GM10847 (cell line): Measurements from ENCODE around the gene CTSW.

Experiments
- POLR2A ChIP-seq: IDR thresholded peaks from 2 replicates; pipeline ENCODE4 v1.6.1; 2011; ENCODE audit not compliant: insufficient read length; ENCODE audit errors: extremely low read depth

The CTSW gene

DNA sequence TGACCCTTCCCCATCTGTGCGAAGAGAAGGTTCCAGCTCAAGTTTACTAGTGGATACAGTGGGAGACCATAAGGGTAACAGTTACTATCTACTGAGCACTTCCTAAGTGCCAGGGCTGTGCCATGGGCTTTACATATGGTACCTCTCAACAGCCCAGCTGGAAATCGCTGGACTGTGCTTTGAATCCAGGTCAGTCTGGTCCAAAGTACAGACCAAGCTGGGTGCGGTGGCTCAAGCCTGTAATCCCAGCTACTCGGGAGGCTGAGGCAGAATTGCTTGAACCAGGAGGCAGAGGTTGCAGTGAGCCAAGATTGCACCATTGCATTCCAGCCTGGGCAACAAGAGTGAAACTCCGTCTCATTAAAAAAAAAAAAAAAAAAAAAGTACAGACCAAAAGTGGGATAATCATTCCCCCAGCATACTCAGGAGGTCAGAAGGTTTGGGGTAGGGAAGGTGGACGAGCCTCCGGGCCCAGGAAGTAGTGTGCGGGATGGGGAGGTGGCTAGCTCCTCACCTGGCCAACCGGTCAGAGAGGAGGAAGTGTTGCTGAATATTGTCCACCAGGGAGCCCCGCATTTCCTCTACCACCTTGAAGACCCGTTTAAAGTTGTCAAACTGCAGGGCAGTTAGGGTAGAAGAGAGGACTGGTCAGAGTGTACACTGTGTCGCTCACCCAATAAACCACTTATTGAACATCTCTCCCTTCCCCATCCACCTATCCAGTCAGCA, 6.3 kb downstream of the CTSW start:
- no peak for TF ChIP-seq POLR2A

- TF ChIP-seq POLR2A = no peak
These were observed 7.4 kb downstream of the CTSW start for GRCh38 chr11:65886826-65887722.

- TF ChIP-seq POLR2A = no peak
These were observed 8.1 kb downstream of the CTSW start for GRCh38 chr11:65887723-65888162.

DNA sequence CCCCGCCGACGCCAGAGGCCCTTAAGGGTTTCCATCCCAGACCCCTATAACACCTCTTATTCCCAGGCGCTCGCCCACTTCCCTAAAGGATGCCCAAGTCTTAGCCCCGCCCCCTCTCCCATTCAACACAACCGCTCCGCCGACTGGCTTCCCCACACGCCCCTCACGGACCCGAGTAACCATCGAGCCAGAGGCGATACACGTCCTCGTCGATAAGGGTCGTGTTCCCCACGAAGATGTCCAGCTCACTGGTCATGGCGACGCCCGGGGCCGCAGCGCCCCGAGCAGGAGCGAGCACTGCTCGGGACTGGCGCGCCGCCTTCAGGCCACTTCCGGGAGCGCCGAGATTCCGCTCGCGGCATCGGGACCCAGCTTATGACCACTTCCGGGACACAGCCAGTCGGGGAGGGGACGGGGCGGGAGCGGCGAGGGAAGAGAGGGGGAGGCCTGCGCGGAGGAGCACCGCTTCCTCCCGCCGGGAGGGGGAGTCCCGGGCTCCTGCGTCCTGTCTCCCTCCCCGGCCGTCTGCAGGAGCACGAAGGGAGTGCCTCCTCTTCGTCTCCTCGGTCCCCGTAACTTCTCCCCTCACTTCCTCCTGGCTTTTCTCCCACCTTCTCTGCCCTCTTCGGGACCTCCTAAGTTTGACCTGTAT, 8.7 kb downstream of the CTSW start, which contains the start of gene FIBP:
Gene FIBP, minus strand, starts transcription at position 309 of the 652 bp plus-strand sequence. Its CDS starts 53 bp downstream, at position 256.
- peak; percentile 90 for TF ChIP-seq POLR2A

- peak; percentile 99 for TF ChIP-seq POLR2A
These were observed 10.9 kb downstream of the CTSW start, which contains the start of gene CCDC85B for GRCh38 chr11:65890324-65891218. Gene CCDC85B, plus strand, starts transcription at chr11:65890673. Its CDS starts 111 bp downstream, at chr11:65890784.

DNA sequence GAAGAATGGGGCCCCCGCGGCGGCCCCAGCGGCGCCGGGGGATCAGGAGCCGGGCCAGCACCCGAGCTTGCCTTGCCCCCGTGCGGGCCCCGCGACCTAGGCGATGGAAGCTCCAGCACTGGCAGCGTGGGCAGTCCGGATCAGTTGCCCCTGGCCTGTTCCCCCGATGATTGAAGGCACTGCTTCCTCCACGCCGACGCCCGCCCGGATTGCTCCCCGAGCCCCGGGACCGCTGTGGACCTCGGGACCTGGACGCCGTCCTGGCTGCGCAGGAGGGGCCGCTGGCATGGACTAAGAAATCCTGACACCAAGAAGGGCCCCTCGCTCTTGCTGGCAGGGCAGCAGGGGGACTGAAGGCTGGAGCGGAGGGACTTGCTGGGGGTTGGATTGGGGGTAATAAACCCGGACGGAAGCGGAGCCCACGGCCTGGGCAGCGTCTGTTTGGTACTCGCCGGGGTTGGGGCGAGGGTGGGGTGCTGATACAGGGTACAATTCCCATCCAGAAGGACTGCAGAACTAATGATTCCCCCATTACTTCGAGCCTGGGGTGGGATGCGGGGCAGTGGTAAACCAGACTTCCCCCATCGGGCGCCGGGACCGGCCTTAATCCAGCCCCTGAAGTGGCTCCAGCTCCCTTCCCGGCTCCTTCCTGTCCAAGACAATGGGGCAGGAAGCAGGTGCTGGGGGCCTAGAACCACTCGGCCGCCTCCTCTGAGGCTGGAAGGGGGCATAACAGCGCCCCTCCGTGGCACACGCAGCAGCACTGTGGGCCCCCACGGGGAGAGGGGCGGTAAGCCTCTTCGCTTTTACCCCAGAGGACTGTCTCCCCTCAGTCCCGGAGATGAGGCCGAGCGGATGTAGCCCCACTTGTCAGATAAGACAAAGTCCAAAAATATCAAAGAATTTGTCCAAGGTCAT, 11.8 kb downstream of the CTSW start:
- TF ChIP-seq POLR2A = no peak

DNA sequence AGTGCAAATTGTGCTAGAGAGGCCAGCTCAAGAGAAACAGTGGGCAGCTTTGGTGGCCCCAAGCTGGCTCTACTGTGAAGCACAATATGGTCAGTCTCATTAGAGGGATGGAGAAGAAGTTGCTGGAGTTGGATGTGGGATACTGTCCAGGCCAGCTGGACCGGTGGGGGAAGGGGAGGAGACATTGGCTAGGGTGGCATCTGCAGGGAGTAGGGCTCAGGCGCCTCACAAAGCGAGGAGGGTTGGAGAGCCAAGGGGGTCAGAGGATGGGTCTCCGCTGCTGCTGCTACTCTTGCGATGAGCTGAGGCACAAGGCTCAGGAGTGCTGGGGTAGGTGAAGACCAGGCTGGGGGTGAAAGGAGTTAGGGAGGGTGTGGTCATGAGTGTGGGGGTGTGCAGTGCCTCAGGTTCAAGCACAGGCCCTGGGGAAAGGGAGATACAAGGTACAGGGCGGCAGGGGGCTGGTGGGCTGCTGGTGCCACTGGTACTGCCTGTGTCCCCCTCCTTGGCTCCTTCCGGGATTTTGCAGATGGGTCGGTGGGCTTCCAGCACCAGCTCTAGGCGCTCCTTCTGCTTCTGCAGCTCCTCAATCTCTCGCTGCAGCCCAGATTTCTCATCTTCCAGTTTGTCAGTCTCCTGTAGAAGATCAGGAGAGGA, 13.2 kb downstream of the CTSW start:
- no peak for TF ChIP-seq POLR2A

- peak; percentile 28 for TF ChIP-seq POLR2A
These were observed 14.5 kb downstream of the CTSW start for GRCh38 chr11:65894034-65894591.

GRCh38 chr11:65895482-65895981, 15.9 kb downstream of the CTSW start:
- no peak for TF ChIP-seq POLR2A

GRCh38 chr11:65896034-65896999, 16.7 kb downstream of the CTSW start:
- no peak for TF ChIP-seq POLR2A

GRCh38 chr11:65897020-65897471, 17.4 kb downstream of the CTSW start:
- no peak for TF ChIP-seq POLR2A
